BJ (cell line): ENCODE results near the gene PAEP. TPM values are rescaled to one million over a fixed set of nuclear protein-coding genes. Genes with fewer than 3 reads are reported as not detected.

Experiments
- CTCF ChIA-PET: fragments of 350-600 bp; formaldehyde crosslinking; extraction: SDS; loops from one replicate; lab custom pipeline; 2021; ENCODE audit warnings: antibody characterized with exemption, inconsistent platforms; lab: Yijun Ruan, JAX
- POLR2A ChIA-PET: fragments of 300-600 bp; sonication (Branson Sonifier 250); formaldehyde crosslinking; extraction: SDS; loops from one replicate; lab custom pipeline; 2021; ENCODE audit warnings: antibody characterized with exemption; lab: Charles Lee
- DNase-seq: peaks from one replicate; pipeline ENCODE4 v3.0.0-alpha.2; 2011; ENCODE audit warnings: low read depth
- H3K27me3 ChIP-seq: 2 replicates; pipeline ENCODE4 v1.6.0; 2011; ENCODE audit warnings: low read length; ENCODE audit not compliant: control insufficient read depth, insufficient read depth
- H3K36me3 ChIP-seq: 2 replicates; pipeline ENCODE4 v1.5.1; 2011; ENCODE audit warnings: low read length; ENCODE audit not compliant: control insufficient read depth, insufficient read depth
- H3K4me3 ChIP-seq: 2 replicates; pipeline ENCODE4 v1.5.1; 2011; ENCODE audit warnings: low read depth, mild to moderate bottlenecking, control low read depth, low read length
- CTCF ChIP-seq: IDR thresholded peaks from 2 replicates; pipeline ENCODE4 v1.5.1; 2011; ENCODE audit warnings: low read depth, mild to moderate bottlenecking, control low read depth, inconsistent platforms, low read length, moderate library complexity; ENCODE audit not compliant: insufficient read depth
- polyA plus RNA-seq: library from polyadenylated mRNA; depleted of rRNA; stranded (reverse); fragments of >200 nt; gene quantifications from 2 replicates; pipeline ENCODE4 v1.2.3, GENCODE V29; 2011

Gene PAEP
- polyA plus RNA-seq, 1 experiment: not detected

- no peaks in the 10 kb centered on the region for H3K36me3 ChIP-seq
- ChIA-PET CTCF (interaction anchor here (1.2 kb wide), 1 partner anchor 28 kb away, joined by 3 read pairs; no protein-coding TSS in a partner anchor), POLR2A (no interaction called here)
- H3K27me3 ChIP-seq: no peaks in the 10 kb centered on the region
- no peak for TF ChIP-seq CTCF
- no peak overlapping the region for H3K4me3 ChIP-seq
- no peak for DNase-seq
Observed at GRCh38 chr9:135574331-135574730, 12.8 kb downstream of the PAEP start.

- Histone ChIP-seq H3K4me3 (no peak overlapping the region), H3K27me3 (no peaks in the 10 kb centered on the region), H3K36me3 (no peaks in the 10 kb centered on the region)
- POLR2A ChIA-PET: no interaction called here
- TF ChIP-seq CTCF: no peak
- CTCF ChIA-PET: interaction anchor here (1.2 kb wide), 1 partner anchor 27 kb away, joined by 3 read pairs; no protein-coding TSS in a partner anchor
- no peak for DNase-seq
Observed at GRCh38 chr9:135574943-135575342, 13.4 kb downstream of the PAEP start.

GRCh38 chr9:135575995-135576631 lies 14.6 kb downstream of the PAEP start:
- Histone ChIP-seq H3K4me3 (no peak overlapping the region), H3K27me3 (no peaks in the 10 kb centered on the region), H3K36me3 (no peaks in the 10 kb centered on the region)
- CTCF ChIA-PET: no interaction called here
- no peak for DNase-seq
- POLR2A ChIA-PET: no interaction called here
- no peak for TF ChIP-seq CTCF

- TF ChIP-seq CTCF: no peak
- POLR2A ChIA-PET: no interaction called here
- H3K4me3 ChIP-seq: no peak overlapping the region
- no peaks in the 10 kb centered on the region for H3K36me3 ChIP-seq
- H3K27me3 ChIP-seq: no peaks in the 10 kb centered on the region
- DNase-seq: no peak
- CTCF ChIA-PET: no interaction called here
Observed at GRCh38 chr9:135577256-135577655, 15.7 kb downstream of the PAEP start.

- TF ChIP-seq CTCF: no peak
- Histone ChIP-seq H3K36me3 (no peaks in the 10 kb centered on the region), H3K4me3 (no peak overlapping the region), H3K27me3 (no peaks in the 10 kb centered on the region)
- CTCF ChIA-PET: interaction anchor here (1.0 kb wide), 1 partner anchor 24 kb away, joined by 3 read pairs; no protein-coding TSS in a partner anchor
- no peak for DNase-seq
- POLR2A ChIA-PET: no interaction called here
Observed at GRCh38 chr9:135579356-135579755, 17.8 kb downstream of the PAEP start.
